ENCODE results near the gene ARHGAP6.

GRCh38 chrX:11666164-11666563, 444 bp upstream of the ARHGAP6 start:
- TF ChIP-seq ZNF302 (CRISPR knock-in tag; IDR thresholded peaks at IDR 0.05) = no peak
- TF ChIP-seq CTCF (IDR thresholded peaks at IDR 0.05) = no peak
- TF ChIP-seq RCOR1 (IDR thresholded peaks at IDR 0.05; ENCODE audit: low read depth, low read length) = no peak
- TF ChIP-seq SREBF2 (IDR thresholded peaks at IDR 0.05) = no peak
- no peak for TF ChIP-seq CHD2 (IDR thresholded peaks at IDR 0.05; ENCODE audit: low read length, partially characterized antibody)
- no peak for TF ChIP-seq JUN (IDR thresholded peaks at IDR 0.05)
- TF ChIP-seq CEBPB (IDR thresholded peaks at IDR 0.05) = no peak
- TF ChIP-seq POLR2A (IDR thresholded peaks at IDR 0.05; ENCODE audit: low read length) = no peak
- TF ChIP-seq POLR2AphosphoS2 (conservative IDR thresholded peaks at IDR 0.05; ENCODE audit: low read length) = no peak
- no peak for TF ChIP-seq RFX5 (IDR thresholded peaks at IDR 0.05)
- no peak for TF ChIP-seq CHD4 (IDR thresholded peaks at IDR 0.05; ENCODE audit: borderline replicate concordance)
- no peak for TF ChIP-seq JUNB (IDR thresholded peaks at IDR 0.05)

All from A549 (cell line).